Activated CD4-positive, CD25-positive, alpha-beta regulatory T cell treated with anti-CD3 and anti-CD28 coated beads, Interleukin-2, amount 50 U/mL, for 72 hours (primary cell): Measurements from ENCODE around the gene KCNA2.
A peak's percentile ranks its signal among the peaks of the same experiment; 100 is the strongest.

Experiments
- DNase-seq: peaks from one replicate; pipeline ENCODE4 v3.0.0; 2021

The KCNA2 gene

GRCh38 chr1:110563089-110563488, 43.1 kb downstream of the KCNA2 start:
- no peak for DNase-seq

GRCh38 chr1:110561596-110561995, 44.6 kb downstream of the KCNA2 start:
- no peak for DNase-seq

GRCh38 chr1:110559157-110559556, 47.0 kb downstream of the KCNA2 start:
- no peak for DNase-seq

GRCh38 chr1:110557481-110557880, 48.7 kb downstream of the KCNA2 start:
- DNase-seq, result no peak

GRCh38 chr1:110556471-110556807, 49.7 kb downstream of the KCNA2 start:
- no peak for DNase-seq

GRCh38 chr1:110555807-110556470, 50.2 kb downstream of the KCNA2 start:
- no peak for DNase-seq

- DNase-seq, result peak; percentile 53
These were observed 51.0 kb downstream of the KCNA2 start for GRCh38 chr1:110554871-110555801.

GRCh38 chr1:110551278-110551809, 54.8 kb downstream of the KCNA2 start:
- no peak for DNase-seq

- DNase-seq, result no peak
These were observed 56.3 kb downstream of the KCNA2 start for GRCh38 chr1:110549831-110550230.

- no peak for DNase-seq
These were observed 57.8 kb downstream of the KCNA2 start for GRCh38 chr1:110548381-110548780.

GRCh38 chr1:110547017-110547416, 59.1 kb downstream of the KCNA2 start:
- DNase-seq, result no peak

GRCh38 chr1:110545492-110545891, 60.7 kb downstream of the KCNA2 start:
- DNase-seq, result no peak

- no peak for DNase-seq
These were observed 61.4 kb downstream of the KCNA2 start for GRCh38 chr1:110544753-110545152.
